Ovary (tissue), 3 donors: ENCODE measurements around the gene SLC30A3.

ENCODE experiments used
- CTCF ChIP-seq, 3 donors: fragments of 450-650 bp in 2 of 3; fragments of 200-600 bp in 1 of 3; IDR thresholded peaks; one replicate each; pipeline versions ENCODE4 v1.5.1 to v1.8.0; 2016 to 2022; ENCODE audit warnings: antibody characterized with exemption in 3 of 3, mild to moderate bottlenecking in 1 of 3
- POLR2A ChIP-seq: fragments of 450-650 bp; IDR thresholded peaks from one replicate; pipeline ENCODE4 v1.6.1; 2017; ENCODE audit warnings: antibody characterized with exemption, mild to moderate bottlenecking, moderate library complexity
- donor health status: DM: no; HTN: no; CAD: no.

GRCh38 chr2:27280826-27281225 is 18.0 kb upstream of the SLC30A3 start:
- TF ChIP-seq CTCF (IDR thresholded peaks at IDR 0.05), result no peak
- no peak for TF ChIP-seq POLR2A
